ENCODE results near the gene WT1.

- TF ChIP-seq EZH2 (IDR thresholded peaks at IDR 0.05; ENCODE audit: insufficient read depth, poor library complexity, severe bottlenecking), result no peak
- TF ChIP-seq EZH2phosphoT487 (IDR thresholded peaks at IDR 0.05; ENCODE audit: insufficient read depth, low read depth), result no peak
These were observed 34.5 kb downstream of the WT1 start for GRCh38 chr11:32400670-32401369.
